ENCODE data around the gene APBA3. TPM values are rescaled to one million over a fixed set of nuclear protein-coding genes. Genes with fewer than 3 reads are reported as not detected.
"Not testable (repeated sequence)": the region's sequence is repeated elsewhere in the genome, so short reads cannot be mapped to it uniquely, and the experiment has no call there.

The APBA3 gene
- total and polyA plus RNA-seq, 2 experiments from 2014 or later, result 17.2 to 31.8 TPM

GRCh38 chr19:3766520-3766919, 5.0 kb upstream of the APBA3 start (continued):
- TF ChIP-seq REST (IDR thresholded peaks at IDR 0.05; ENCODE audit: unreplicated experiment), result no peak
- TF ChIP-seq ZNF114 (CRISPR knock-in tag; IDR thresholded peaks at IDR 0.05), result no peak
- TF ChIP-seq JUNB (IDR thresholded peaks at IDR 0.05; ENCODE audit: unreplicated experiment), result no peak
- TF ChIP-seq ETS1 (IDR thresholded peaks at IDR 0.05), result no peak
- no peak for TF ChIP-seq STAT1 (IDR thresholded peaks at IDR 0.05; ENCODE audit: unreplicated experiment)
- no peak for TF ChIP-seq POLR2AphosphoS5 (IDR thresholded peaks at IDR 0.05; ENCODE audit: low read depth)
- no peak for TF ChIP-seq CTCF (conservative IDR thresholded peaks at IDR 0.05; ENCODE audit: low read depth in 2 of 2)

- not testable (repeated sequence) for H3K4me1 ChIP-seq (ENCODE audit: insufficient read depth); DNase-seq (ENCODE audit: low spot score); ATAC-seq; H3K9me2 ChIP-seq (ENCODE audit: insufficient read depth); H3K27ac Mint-ChIP-seq; H3K36me3 ChIP-seq (ENCODE audit: insufficient read depth); H4K20me1 ChIP-seq (replicated peaks; ENCODE audit: insufficient read depth); H3K27me3 ChIP-seq (ENCODE audit: insufficient read depth); H3K4me3 Mint-ChIP-seq; H3K4me3 ChIP-seq; H3K4me2 ChIP-seq; H3F3A ChIP-seq (replicated peaks; ENCODE audit: low read depth); H3K36me3 Mint-ChIP-seq (ENCODE audit: low read depth); H3K27ac ChIP-seq (ENCODE audit: low read depth); H2AFZ ChIP-seq; H3K9me3 Mint-ChIP-seq; H3K4me1 Mint-ChIP-seq
- peaks cover 11% of the 10 kb centered on the region for H3K27me3 Mint-ChIP-seq (ENCODE audit: insufficient read depth, low read depth, poor library complexity)
- peaks cover 13% of the 10 kb centered on the region for H3K79me2 ChIP-seq (replicated peaks; ENCODE audit: insufficient read depth)
Measured at GRCh38 chr19:3765757-3766156, 4.3 kb upstream of the APBA3 start.

GRCh38 chr19:3765121-3765520, 3.6 kb upstream of the APBA3 start:
- no peak overlapping the region for H3K4me3 ChIP-seq
- no peaks in the 10 kb centered on the region; the same call in 1 of the 2 replicates for H3K9me2 ChIP-seq (ENCODE audit: insufficient read depth)
- TF ChIP-seq ZNF331 (CRISPR knock-in tag; IDR thresholded peaks at IDR 0.05; ENCODE audit: low read depth) (no peak), EZH2 (IDR thresholded peaks at IDR 0.05; ENCODE audit: low read depth, unreplicated experiment) (no peak)
- no peaks in the 10 kb centered on the region for H3K36me3 ChIP-seq (ENCODE audit: insufficient read depth)
- no peak for DNase-seq (ENCODE audit: low spot score)
- no peaks in the 10 kb centered on the region; the same call in 1 of the 2 replicates for H4K20me1 ChIP-seq (replicated peaks; ENCODE audit: insufficient read depth)
- no peak overlapping the region for H3K27ac Mint-ChIP-seq
- H3K4me1 ChIP-seq (ENCODE audit: insufficient read depth), result peaks cover 3% of the 10 kb centered on the region
- no peak for ATAC-seq
- H3K4me2 ChIP-seq, result no peak overlapping the region
- peaks cover 11% of the 10 kb centered on the region for H3K27me3 Mint-ChIP-seq (ENCODE audit: insufficient read depth, low read depth, poor library complexity)
- peaks cover 4% of the 10 kb centered on the region for H3K4me1 Mint-ChIP-seq
- no peaks in the 10 kb centered on the region for H3K27me3 ChIP-seq (ENCODE audit: insufficient read depth)
- no peak overlapping the region for H3K27ac ChIP-seq (ENCODE audit: low read depth)
- 0 out of 2 replicates have a peak, but pooled peaks cover 4% of the 10 kb centered on the region for H3F3A ChIP-seq (replicated peaks; ENCODE audit: low read depth)
- peaks cover 2% of the 10 kb centered on the region; the same call in 1 of the 3 replicates for H3K9me3 Mint-ChIP-seq
- H2AFZ ChIP-seq, result no peak overlapping the region
- H3K79me2 ChIP-seq (replicated peaks; ENCODE audit: insufficient read depth), result peaks cover 19% of the 10 kb centered on the region
- H3K36me3 Mint-ChIP-seq (ENCODE audit: low read depth), result peaks cover 9% of the 10 kb centered on the region
- H3K4me3 Mint-ChIP-seq, result no peak overlapping the region

Data from GM23338 (cell line).